ENCODE measurements around the gene TMEM256.

DNA sequence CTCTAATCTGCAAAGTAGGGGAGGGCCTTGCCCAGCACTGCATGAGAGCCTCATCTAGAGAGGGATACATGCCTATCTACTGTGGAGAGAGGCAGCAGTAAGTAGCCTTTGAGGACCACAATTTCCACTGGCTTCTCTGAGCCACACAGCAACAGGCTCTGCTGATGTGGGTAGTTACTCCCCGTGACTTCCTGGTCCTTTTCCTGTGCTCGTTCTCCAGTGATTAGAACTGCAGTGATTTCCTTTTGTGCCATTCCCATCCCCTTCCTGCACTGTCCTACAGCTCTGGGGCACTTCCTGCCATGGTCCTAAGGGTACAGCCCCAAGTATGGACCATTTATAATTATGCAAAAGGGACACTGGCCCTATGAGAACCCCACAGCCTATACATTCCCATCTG lies 12.6 kb downstream of the TMEM256 start:
- no peak for TF ChIP-seq CTCF (IDR thresholded peaks at IDR 0.05)
- no peak for TF ChIP-seq POLR2A (IDR thresholded peaks at IDR 0.05)
- no peak for TF ChIP-seq EP300 (IDR thresholded peaks at IDR 0.05)

All from ovary (tissue), 3 donors.